Amniotic stem cell (primary cell): Measurements from ENCODE around the gene CHCHD1.
A peak's percentile ranks its signal among the peaks of the same experiment; 100 is the strongest.
"Not testable (repeated sequence)": the region's sequence is repeated elsewhere in the genome, so short reads cannot be mapped to it uniquely, and the experiment has no call there.

Source experiments
- DNase-seq: peaks from one replicate; lab custom pipeline; 2025; lab: John Stamatoyannopoulos, UW

The CHCHD1 gene

DNA sequence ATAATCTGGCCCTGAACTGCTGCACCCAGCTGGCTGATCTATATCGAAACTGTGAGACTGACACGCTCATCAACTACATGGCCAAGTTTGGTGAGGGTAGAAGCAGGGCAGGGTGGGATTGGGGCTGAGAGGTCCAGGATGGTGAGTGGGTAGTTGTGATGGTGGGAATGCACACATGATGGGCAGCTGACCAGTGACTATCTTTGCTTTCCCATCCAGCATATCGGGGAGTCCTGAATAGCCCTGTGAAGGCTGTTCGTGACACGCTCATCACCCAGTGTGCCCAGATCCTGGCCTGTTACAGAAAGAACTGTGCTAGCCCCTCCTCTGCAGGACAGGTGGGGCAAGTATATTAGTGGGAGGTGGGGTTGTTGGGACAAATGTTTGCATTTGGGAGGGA is 12.5 kb upstream of the CHCHD1 start:
- no peak for DNase-seq

DNA sequence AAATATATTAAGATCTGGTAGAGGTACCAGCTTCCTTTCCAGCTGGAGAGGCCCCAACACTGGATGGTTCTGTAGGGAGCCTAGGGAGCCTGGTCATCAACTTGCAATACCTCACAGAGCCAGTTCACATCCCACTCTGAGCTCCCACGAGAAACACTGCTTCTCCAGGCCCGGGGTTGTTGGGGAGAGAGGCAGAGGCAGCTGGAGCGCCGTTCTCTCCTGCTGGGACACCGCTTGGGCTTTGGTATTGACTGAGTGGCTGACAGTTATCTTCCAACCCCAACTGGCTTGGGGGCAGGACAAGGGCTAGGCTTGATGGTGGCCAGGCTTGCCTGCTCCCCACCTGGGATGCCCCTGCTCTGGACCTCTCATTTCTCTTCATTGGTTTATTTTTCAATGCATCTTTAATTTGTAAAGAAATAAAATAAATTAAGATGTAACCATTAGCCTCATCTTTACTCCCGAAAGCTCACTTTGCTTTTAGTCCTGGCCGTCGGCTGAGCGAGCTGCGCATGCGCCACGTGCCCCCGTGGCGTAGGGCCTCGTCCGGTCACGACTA is 10.0 kb upstream of the CHCHD1 start:
- no peak for DNase-seq

DNA sequence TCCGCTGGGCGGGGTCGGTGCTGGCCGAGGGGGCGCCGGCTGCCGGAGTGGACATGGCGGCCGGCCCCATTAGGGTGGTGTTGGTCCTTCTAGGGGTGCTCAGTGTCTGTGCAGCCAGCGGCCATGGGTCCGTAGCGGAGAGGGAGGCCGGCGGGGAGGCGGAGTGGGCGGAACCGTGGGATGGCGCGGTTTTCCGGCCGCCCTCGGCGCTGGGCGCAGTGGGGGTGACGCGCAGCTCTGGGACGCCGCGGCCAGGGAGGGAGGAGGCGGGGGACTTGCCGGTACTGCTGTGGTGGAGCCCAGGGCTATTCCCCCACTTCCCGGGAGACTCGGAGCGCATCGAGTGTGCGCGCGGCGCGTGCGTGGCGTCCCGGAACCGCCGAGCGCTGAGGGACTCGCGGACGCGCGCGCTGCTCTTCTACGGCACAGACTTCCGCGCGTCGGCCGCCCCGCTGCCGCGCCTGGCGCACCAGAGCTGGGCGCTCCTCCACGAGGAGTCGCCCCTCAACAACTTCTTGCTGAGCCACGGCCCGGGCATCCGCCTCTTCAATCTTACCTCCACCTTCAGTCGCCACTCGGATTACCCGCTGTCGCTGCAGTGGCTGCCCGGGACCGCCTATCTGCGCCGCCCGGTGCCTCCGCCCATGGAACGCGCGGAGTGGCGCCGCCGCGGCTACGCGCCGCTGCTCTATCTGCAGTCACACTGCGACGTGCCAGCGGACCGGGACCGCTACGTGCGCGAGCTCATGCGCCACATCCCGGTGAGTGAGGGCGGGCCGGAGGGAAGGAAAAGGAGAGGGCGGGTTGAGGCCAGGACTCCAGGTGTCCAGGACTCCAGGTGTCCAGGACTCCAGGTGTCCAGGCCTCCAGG is 9.3 kb upstream of the CHCHD1 start:
- DNase-seq, result peak; percentile 76

GRCh38 chr10:73773152-73773879 is 8.5 kb upstream of the CHCHD1 start:
- DNase-seq, result no peak

GRCh38 chr10:73774637-73775036 is 7.2 kb upstream of the CHCHD1 start:
- no peak for DNase-seq

GRCh38 chr10:73779018-73779417 is 2.8 kb upstream of the CHCHD1 start:
- DNase-seq, result no peak

DNA sequence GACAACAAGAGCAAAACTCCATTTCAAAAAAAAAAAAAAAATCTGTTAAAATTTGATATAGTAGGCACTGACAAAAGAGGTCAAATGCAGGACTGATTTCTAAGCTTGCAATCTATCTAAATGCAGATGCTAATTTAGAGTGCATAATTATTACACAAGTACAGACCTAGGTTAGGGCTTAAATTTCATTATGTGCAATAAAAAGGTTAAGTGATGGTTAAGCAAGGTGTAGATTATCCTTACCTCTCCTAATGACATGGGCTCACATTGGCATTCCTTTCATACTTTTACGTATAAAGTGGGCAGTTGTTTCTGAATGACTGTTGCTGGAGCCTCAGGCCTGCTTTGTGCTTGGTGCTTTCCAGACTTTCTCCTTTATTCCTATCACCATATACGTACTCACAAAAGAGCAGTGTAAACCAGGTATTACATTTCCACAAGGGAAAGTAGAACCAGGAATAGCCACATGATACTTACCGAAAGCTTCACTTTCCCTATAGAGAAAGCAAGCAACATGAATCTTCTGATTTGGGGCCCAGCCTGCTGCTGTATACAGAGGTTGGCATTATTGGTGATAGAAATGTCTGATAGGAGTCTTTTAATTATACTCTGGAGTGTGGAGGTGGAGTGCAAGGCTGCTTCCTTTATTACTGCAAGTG is 2.2 kb upstream of the CHCHD1 start:
- DNase-seq, result no peak

DNA sequence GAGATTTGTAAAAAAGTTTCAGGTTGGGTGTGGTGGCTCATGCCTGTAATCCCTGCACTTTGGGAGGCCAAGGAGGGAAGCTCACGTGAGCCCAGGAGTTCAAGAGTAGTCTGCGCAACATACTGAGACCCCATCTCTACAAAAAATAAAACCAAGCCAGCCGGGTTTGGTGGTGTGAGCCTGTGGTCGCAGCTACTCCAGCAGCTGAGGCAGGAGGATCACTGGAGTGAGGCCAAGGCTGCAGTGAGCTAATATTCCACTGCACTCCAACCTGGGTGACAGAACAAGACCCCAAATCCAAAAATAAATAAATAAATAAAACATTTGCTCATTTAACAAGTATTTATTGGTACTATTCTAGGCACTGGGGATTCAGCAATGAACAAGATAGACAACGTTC is 1.5 kb upstream of the CHCHD1 start:
- DNase-seq, result no peak

DNA sequence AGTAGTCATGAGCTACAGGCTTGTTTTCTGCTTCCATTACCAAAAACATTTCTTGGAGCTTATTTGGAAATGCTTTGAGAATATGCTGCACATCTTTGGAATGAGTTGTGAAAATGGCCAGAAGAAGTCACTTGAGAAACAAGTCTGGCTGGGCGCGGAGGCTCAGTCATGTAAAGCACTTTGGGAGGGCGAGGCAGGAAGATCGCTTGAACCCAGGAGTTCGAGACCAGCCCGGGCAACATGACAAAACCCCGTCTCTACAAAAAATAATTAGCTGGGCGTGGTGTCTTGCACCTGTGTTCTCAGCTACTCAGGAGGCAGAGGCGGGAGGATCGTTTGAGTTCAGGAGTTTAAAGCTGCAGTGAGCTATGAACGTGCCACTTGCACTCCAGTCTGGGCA is 882 bp upstream of the CHCHD1 start:
- no peak for DNase-seq

DNA sequence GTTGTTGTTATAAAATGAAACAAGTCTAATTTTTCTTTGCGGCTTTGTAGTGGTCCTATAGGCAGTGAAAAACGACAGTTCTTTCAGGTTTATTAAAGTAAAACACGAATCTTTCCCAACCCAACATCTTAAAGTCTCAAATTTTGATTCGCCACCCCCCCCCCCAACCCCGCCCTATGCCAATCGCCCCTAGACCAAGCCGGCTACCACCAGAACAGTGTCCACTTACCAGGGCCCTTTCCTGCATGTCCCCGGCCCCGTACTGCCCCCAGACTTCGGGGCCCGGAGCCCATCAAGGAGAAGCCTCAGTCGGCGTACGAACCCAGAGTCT is 335 bp upstream of the CHCHD1 start:
- DNase-seq, result no peak

- no peak for DNase-seq
Measured at GRCh38 chr10:73782749-73783085, 869 bp downstream of the CHCHD1 start.

- DNase-seq, result peak; percentile 85
Measured at GRCh38 chr10:73785211-73785720, 3.4 kb downstream of the CHCHD1 start, which contains the start of gene ZSWIM8. ZSWIM8 (plus strand) TSS chr10:73785606; CDS start chr10:73785879, 273 bp downstream.

DNA sequence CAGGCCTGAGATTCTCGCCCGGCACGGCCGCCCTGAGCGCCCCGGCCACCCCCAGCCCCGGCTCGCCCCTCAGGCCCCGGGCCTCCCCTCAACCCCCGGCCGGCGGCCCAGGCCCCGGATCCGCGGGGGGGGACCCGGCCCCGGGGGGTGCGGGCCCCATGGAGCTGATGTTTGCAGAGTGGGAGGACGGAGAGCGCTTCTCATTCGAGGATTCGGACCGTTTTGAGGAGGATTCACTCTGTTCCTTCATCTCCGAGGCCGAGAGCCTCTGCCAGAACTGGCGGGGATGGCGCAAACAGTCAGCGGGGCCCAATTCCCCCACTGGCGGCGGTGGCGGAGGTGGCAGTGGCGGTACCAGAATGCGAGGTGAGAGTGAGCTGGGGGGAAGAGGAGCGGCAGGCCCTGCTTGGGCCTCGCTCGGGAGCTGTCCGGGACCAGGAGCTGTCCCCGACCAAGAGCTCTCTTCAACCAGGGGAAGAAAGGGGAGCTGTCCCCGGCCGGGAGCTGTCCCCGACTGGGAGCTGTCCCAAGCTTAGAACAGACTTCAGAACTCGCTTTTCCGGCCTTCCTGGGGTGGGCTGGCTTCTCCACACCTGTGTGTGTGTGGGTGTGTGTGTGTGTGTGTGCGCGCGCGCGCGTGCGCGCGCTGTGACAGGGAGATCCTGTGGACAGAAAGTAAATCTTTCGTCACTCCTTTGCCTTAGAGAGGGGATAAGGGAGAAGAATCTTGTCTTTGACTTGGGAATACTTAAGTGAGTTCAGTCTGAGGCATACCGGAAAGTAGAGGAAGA is 4.1 kb downstream of the CHCHD1 start:
- DNase-seq, result no peak

DNA sequence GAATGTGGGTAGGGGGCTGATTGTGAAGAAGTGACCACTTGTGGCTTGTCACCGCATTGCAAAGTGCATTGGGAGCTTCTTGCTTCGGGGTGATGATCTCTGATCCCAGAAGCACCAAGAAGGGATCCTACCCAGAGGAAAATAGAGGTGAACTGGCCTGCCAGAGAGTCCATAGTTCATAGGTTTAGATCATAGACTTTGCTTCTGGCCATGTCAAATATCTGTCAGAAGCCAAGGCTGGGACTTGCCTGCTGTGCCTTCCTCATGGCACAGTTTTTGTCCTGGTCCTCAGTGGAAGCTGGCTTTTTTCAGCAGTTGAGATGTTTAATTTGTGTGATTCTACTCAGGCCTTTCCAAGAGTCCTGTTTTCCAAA is 4.7 kb downstream of the CHCHD1 start:
- DNase-seq, result no peak

DNA sequence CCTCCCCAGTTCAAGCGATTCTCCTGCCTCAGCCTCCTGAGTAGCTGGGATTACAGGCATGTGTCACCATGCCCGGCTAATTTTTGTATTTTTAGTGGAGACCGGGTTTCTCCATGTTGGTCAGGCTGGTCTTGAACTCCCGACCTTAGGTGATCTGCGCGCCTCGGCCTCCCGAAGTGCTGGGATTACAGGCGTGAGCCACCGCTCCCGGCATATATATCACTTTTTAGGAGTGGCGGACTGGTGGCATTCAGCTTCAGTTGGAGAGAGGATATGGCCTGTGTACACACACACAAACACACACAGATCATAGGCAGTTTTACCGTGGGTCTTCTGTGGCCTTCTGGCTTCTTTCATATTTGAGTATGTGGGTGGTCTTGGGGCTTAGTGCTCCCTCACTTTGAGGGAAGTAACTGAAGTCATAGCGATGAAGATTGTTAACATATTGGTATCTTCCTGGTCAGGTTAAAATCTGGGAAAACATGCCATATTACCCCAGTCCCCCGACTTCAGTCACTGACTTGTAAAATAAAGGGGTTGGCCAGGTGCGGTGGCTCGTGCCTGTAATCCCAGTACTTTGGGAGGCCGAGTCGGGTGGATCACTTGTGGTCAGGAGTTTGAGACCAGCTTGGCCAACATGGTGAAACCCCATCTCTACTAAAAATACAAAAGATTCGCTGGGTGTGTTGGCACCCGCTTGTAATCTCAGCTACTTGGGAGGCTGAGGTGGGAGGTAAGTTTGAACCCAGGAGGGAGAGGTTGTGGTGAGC is 5.4 kb downstream of the CHCHD1 start:
- not testable (repeated sequence) for DNase-seq

- no peak for DNase-seq
Measured at GRCh38 chr10:73788864-73789658, 7.2 kb downstream of the CHCHD1 start.

- DNase-seq, result no peak
Measured at GRCh38 chr10:73789659-73790055, 7.8 kb downstream of the CHCHD1 start.

DNA sequence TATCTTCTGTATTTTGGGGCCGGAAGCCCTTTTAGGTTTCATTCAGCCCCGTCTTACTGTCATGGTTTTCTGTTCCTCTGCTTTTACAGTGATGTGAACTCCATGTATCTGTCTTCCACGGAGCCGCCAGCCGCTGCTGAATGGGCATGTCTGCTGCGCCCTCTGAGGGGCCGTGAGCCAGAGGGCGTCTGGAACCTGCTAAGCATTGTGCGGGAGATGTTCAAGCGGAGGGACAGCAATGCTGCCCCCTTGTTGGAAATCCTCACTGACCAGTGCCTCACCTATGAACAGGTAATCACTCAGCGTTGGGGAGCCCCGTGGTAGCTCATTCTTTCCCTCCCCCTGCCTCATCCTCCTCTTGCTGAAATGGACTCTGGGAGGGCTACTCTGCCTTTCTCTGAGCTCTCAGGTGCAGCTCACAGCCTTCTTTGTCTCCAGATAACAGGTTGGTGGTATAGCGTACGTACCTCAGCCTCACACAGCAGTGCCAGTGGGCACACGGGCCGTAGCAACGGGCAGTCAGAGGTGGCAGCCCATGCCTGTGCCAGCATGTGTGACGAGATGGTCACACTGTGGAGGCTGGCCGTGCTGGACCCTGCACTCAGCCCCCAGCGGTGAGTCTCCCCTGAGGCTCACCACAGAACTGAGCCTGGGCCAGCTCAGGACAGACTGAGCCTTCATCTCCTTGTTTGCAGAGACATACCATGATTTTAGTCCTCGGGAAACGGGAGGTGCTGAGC is 9.2 kb downstream of the CHCHD1 start:
- DNase-seq, result no peak

DNA sequence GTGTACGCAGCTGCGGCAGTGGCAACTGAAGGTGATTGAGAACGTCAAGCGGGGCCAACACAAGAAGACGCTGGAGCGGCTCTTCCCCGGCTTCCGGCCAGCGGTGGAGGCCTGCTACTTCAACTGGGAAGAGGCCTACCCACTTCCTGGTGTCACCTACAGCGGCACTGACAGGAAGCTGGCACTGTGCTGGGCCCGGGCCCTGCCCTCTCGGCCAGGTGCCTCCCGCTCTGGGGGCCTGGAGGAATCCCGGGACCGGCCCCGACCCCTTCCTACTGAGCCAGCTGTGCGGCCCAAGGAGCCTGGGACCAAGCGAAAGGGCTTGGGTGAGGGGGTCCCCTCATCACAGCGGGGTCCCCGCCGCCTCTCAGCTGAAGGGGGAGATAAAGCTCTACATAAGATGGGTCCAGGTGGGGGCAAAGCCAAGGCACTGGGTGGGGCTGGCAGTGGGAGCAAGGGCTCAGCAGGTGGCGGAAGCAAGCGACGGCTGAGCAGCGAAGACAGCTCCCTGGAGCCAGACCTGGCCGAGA is 10.1 kb downstream of the CHCHD1 start:
- no peak for DNase-seq
